Transverse colon (tissue), 4 donors: ENCODE measurements around the gene TLCD1. TPM values are rescaled to one million over a fixed set of nuclear protein-coding genes. Genes with fewer than 3 reads are reported as not detected.

Source experiments
- DNase-seq: peaks from one replicate; pipeline ENCODE4 v3.0.0-alpha.2; 2019
- H3K27ac ChIP-seq, 4 donors: fragments of 200-600 bp; sonication (generic); 2 replicates each; pipeline ENCODE4 v1.5.1; 2016 to 2018; ENCODE audit warnings: inconsistent platforms in 4 of 4
- H3K27me3 ChIP-seq: fragments of 200-600 bp; sonication (generic); 2 replicates; pipeline ENCODE4 v1.5.1; 2017; ENCODE audit warnings: inconsistent platforms
- H3K36me3 ChIP-seq, 4 donors: fragments of 200-600 bp; sonication (generic); 2 replicates each; pipeline ENCODE4 v1.5.1; 2017 to 2019; ENCODE audit warnings: inconsistent platforms in 4 of 4
- H3K4me1 ChIP-seq, 4 donors: fragments of 200-600 bp; sonication (generic); 2 replicates each; pipeline ENCODE4 v1.5.1; 2017 to 2020; ENCODE audit warnings: inconsistent platforms in 4 of 4
- H3K4me3 ChIP-seq, 4 donors: fragments of 200-600 bp; sonication (generic); 1 replicate in 1 of 4; 2 replicates in 3 of 4; pipeline versions ENCODE4 v1.5.1 to v1.6.1; 2017 to 2019; ENCODE audit warnings: inconsistent platforms in 4 of 4
- H3K9me3 ChIP-seq, 2 donors: fragments of 200-600 bp; sonication (generic); 2 replicates each; pipeline ENCODE4 v1.5.1; 2017 to 2019; ENCODE audit warnings: inconsistent platforms in 2 of 2
- CTCF ChIP-seq, 5 experiments: fragments of 200-600 bp in 3 of 5; fragments of 450-650 bp in 2 of 5; sonication (generic) in 3 of 5; IDR thresholded peaks; 1 replicate in 2 of 5; 2 replicates in 3 of 5; pipeline ENCODE4 v1.5.1; 2016 to 2017; ENCODE audit warnings: antibody characterized with exemption in 5 of 5, inconsistent platforms in 3 of 5, mild to moderate bottlenecking in 2 of 5, moderate library complexity in 1 of 5
- EP300 ChIP-seq: sonication (generic); formaldehyde crosslinking; IDR thresholded peaks from one replicate; pipeline ENCODE4 v1.6.1; 2017; ENCODE audit warnings: antibody characterized with exemption, low read depth
- POLR2A ChIP-seq: fragments of 450-650 bp; IDR thresholded peaks from one replicate; pipeline ENCODE4 v1.6.1; 2016; ENCODE audit warnings: antibody characterized with exemption, mild to moderate bottlenecking, moderate library complexity
- POLR2AphosphoS5 ChIP-seq, 3 donors: sonication (generic); formaldehyde crosslinking; IDR thresholded peaks; one replicate each; pipeline ENCODE4 v1.6.1; 2016; ENCODE audit warnings: antibody characterized with exemption in 3 of 3
- WGBS, 2 donors: methylation state at CpG; one replicate each; pipeline ENCODE4 v1.1.5; 2018; ENCODE audit warnings: low coverage in 1 of 2; 5-methylcytosine and 5-hydroxymethylcytosine counted together
- in situ Hi-C, 4 donors: fragments of 200-750 bp; cut with MboI; loops; one replicate each; pipeline versions ENCODE4 v1.15.0 to v1.15.1; 2017; ENCODE audit warnings: low sequenced_read_pairs in 3 of 4, low pct_ligation_motif_present in 1 of 4, low pct_unique_long_range_greater_than_20kb in 1 of 4
- intact Hi-C: fragments of 100-400 bp; cut with DNase I; formaldehyde crosslinking; loops from one replicate; pipeline ENCODE4 v1.15.1; 2023; ENCODE audit warnings: low total_unique reads
- total RNA-seq, 4 donors: library from RNA; depleted of rRNA; stranded (reverse); fragments of >200 nt; gene quantifications; one replicate each; pipeline ENCODE4 v1.1.0, GENCODE V29; 2016

The TLCD1 gene
- total RNA-seq, 4 donors from 2014 or later = 5.6 to 11.5 TPM; not detected in 2

DNA sequence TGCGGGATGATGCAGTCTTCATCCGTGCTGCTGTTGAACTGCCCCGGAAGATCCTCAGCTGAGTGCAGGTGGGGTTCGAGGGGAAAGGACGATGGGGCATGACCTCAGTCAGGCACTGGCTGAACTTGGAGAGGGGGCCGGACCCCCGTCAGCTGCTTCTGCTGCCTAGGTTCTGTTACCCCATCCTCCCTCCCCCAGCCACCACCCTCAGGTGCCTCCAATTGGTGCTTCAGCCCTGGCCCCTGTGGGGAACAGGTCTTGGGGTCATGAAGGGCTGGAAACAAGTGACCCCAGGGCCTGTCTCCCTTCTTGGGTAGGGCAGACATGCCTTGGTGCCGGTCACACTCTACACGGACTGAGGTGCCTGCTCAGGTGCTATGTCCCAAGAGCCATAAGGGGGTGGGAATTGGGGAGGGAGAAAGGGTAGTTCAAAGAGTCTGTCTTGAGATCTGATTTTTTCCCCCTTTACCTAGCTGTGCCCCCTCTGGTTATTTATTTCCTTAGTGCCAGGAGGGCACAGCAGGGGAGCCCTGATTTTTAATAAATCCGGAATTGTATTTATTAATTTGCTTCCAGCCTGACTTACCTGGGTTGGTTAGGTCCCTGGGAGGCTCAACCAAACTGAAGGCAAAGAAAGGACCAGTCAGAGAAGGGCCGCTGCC lies 23.6 kb upstream of the TLCD1 start:
- WGBS, 2 donors = 41% methylated on average over 11 of the region's 11 CpGs; no CpG with 5 or more reads in 1 of the 2 donors
- intact Hi-C loops = loop anchor here (2.0 kb wide), 1 partner anchor 23 kb away; the partner anchor contains the start of gene TLCD1
- H3K4me3 ChIP-seq = no peak overlapping the region
- peaks cover 17 to 55% (median 50%) of the 10 kb centered on the region in 4 donors for H3K4me1 ChIP-seq
- no peaks in the 10 kb centered on the region for H3K9me3 ChIP-seq
- H3K36me3 ChIP-seq = no peaks in the 10 kb centered on the region
- no peak for TF ChIP-seq EP300
- no peak for TF ChIP-seq POLR2A
- TF ChIP-seq POLR2AphosphoS5 (IDR thresholded peaks at IDR 0.05) = no peak
- TF ChIP-seq CTCF (IDR thresholded peaks at IDR 0.05) = no peak
- no peak for DNase-seq
- no peaks in the 10 kb centered on the region for H3K27me3 ChIP-seq
- peak overlapping the region; percentile 63 to 99 (median 98) for H3K27ac ChIP-seq
- in situ Hi-C loops = loop anchor here (10.0 to 25.0 kb wide), 3 partner anchors 138 to 165 kb away; partner anchors contain the start of genes DHRS13 (in 2 of the 4) and FLOT2 (in 1 of the 4)

DNA sequence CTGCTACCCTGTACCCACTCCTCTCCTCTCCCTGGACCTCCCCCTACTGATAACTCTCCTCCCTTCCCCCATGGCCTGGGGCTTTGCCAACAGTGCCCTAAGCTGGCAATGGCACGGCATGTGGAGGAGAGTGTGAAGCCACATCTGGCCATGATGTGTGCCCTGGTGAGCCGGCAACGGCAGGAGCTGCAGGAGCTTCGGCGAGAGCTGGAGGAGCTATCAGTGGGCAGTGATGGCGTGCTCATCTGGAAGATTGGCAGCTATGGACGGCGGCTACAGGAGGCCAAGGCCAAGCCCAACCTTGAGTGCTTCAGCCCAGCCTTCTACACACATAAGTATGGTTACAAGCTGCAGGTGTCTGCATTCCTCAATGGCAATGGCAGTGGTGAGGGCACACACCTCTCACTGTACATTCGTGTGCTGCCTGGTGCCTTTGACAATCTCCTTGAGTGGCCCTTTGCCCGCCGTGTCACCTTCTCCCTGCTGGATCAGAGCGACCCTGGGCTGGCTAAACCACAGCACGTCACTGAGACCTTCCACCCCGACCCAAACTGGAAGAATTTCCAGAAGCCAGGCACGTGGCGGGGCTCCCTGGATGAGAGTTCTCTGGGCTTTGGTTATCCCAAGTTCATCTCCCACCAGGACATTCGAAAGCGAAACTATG lies 23.0 kb upstream of the TLCD1 start:
- Histone ChIP-seq H3K27ac (peak overlapping the region; percentile 63 to 99 (median 98)), H3K36me3 (no peaks in the 10 kb centered on the region), H3K9me3 (no peaks in the 10 kb centered on the region), H3K4me1 (peaks cover 17 to 62% (median 52%) of the 10 kb centered on the region in 4 donors), H3K27me3 (no peaks in the 10 kb centered on the region), H3K4me3 (no peak overlapping the region)
- WGBS, 2 donors = 64% methylated on average over 18 of the region's 18 CpGs; no CpG with 5 or more reads in 1 of the 2 donors
- no peak for DNase-seq
- in situ Hi-C loops (no loop called here), intact Hi-C loops (loop anchor here (2.0 kb wide), 1 partner anchor 22 kb away; the partner anchor contains the start of gene TLCD1)
- TF ChIP-seq POLR2AphosphoS5 (IDR thresholded peaks at IDR 0.05) = no peak
- no peak for TF ChIP-seq POLR2A
- TF ChIP-seq EP300 = no peak
- no peak for TF ChIP-seq CTCF (IDR thresholded peaks at IDR 0.05)

DNA sequence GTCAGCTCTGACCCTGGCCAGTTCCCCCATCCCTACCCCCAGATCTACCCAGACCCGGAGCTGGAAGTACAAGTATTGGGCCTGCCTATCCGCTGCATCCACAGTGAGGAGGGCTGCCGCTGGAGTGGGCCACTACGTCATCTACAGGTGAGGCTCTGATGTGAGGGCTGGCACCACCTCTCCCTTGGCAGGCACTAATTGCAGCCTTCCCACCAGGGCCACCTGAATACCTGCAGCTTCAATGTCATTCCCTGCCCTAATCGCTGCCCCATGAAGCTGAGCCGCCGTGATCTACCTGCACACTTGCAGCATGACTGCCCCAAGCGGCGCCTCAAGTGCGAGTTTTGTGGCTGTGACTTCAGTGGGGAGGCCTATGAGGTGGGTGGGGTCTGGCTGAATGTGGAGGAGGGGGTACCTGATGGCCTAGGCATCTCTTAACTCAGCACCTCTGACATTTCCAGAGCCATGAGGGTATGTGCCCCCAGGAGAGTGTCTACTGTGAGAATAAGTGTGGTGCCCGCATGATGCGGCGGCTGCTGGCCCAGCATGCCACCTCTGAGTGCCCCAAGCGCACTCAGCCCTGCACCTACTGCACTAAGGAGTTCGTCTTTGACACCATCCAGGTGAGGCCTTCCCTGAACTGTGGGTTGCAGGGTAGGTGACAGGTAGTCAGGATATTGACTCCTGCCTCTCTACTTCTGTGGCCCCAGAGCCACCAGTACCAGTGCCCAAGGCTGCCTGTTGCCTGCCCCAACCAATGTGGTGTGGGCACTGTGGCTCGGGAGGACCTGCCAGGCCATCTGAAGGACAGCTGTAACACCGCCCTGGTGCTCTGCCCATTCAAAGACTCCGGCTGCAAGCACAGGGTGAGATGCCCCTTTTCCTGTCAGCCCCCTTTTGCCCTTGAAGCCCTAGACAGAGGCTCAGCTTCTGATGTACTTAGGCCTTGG lies 22.0 kb upstream of the TLCD1 start:
- in situ Hi-C loops (no loop called here), intact Hi-C loops (loop anchor here (2.0 kb wide), 1 partner anchor 21 kb away; the partner anchor contains the start of gene TLCD1)
- WGBS, 2 donors = 83% methylated on average over 18 of the region's 18 CpGs; no CpG with 5 or more reads in 1 of the 2 donors
- H3K4me1 ChIP-seq = peaks cover 17 to 67% (median 57%) of the 10 kb centered on the region in 4 donors
- no peaks in the 10 kb centered on the region for H3K36me3 ChIP-seq
- no peak for DNase-seq
- no peak for TF ChIP-seq POLR2AphosphoS5 (IDR thresholded peaks at IDR 0.05)
- TF ChIP-seq CTCF (IDR thresholded peaks at IDR 0.05) = no peak
- TF ChIP-seq EP300 = no peak
- TF ChIP-seq POLR2A = no peak
- H3K9me3 ChIP-seq = no peaks in the 10 kb centered on the region
- H3K27me3 ChIP-seq = no peaks in the 10 kb centered on the region
- peak overlapping the region; percentile 98 to 99 (median 98) for H3K27ac ChIP-seq
- H3K4me3 ChIP-seq = no peak overlapping the region
